G401 (cell line): ENCODE results near the gene FOLR2. TPM values are rescaled to one million over a fixed set of nuclear protein-coding genes. Genes with fewer than 3 reads are reported as not detected.

ENCODE experiments used
- DNase-seq: peaks from one replicate; pipeline ENCODE4 v3.0.0-alpha.2; 2015; ENCODE audit warnings: low spot score
- in situ Hi-C: cut with HindIII; loops from 2 replicates; pipeline ENCODE4 v1.10.0; 2016; ENCODE audit warnings: low sequenced_read_pairs, mixed read lengths
- total RNA-seq: library from RNA; depleted of rRNA; stranded (reverse); fragments of >200 nt; shearing (Covaris generic); gene quantifications from 2 replicates; pipeline ENCODE4 v1.2.3, GENCODE V29; 2014

FOLR2 gene
- total RNA-seq, 1 experiment from 2014 or later: not detected

GRCh38 chr11:72238492-72239312, 22.1 kb downstream of the FOLR2 start:
- in situ Hi-C loops: no loop called here
- no peak for DNase-seq

GRCh38 chr11:72239313-72239848, 22.8 kb downstream of the FOLR2 start:
- in situ Hi-C loops: no loop called here
- no peak for DNase-seq

- in situ Hi-C loops: no loop called here
- DNase-seq: no peak
Measured at GRCh38 chr11:72239849-72240460, 23.4 kb downstream of the FOLR2 start.

DNA sequence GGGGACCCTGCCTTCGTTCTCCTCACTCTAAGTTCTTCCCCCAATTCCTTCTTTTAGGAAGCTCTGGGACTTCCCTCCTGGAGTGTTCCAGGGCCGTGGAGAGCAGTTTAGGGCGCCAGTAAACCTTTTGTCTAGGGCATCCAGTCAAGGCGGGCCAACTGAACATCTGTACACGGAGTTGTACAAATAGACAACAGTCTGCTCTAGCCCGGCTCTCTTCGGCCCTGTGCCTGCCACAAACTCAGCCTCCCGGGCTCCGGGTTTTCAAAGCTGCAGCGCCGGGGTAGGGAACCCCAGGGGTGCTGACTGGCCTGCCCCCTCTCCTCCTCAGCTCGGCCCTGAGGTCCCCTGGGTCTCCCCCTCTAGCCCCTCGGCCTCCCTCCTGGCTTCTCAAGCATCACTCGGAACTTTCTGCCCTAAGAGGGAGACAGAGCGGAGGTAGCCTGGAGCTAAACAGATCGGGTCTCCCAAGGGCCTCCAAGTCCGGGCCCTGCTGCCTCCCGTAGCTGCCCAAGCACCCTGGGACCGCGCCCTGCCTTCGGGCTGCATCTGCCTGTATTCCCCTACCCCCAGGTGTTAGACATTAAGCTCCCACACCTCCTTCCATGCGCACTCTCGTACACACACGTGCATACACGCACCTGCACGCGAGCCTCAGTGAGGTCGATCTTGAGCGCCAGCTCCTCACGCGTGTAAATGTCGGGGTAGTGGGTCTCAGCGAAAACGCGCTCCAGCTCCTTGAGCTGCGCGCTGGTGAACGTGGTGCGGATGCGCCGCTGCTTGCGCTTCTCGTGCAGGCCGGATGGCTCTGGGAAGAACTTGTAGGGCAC, 24.1 kb downstream of the FOLR2 start:
- in situ Hi-C loops: no loop called here
- DNase-seq: no peak

- in situ Hi-C loops: no loop called here
- DNase-seq: no peak
Measured at GRCh38 chr11:72241291-72241781, 24.7 kb downstream of the FOLR2 start.

DNA sequence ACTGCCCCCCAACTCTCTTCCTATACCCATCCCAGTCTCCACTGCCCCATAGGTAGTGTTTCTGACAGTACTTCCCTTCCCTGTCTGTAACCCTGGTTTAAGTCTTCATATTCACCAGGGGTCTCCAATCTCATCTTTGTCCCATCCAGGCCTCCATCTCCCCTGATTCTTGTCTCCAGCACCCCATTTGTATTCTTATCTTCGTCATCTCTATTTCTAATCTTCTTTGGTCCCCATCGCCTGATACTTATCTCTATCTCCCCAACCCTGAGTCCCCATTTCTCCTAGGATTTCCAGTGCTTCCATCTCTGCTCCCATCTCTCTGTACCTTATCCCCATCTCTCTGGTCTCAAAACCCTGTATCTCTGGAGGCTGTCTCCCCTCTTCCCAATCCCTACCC, 25.5 kb downstream of the FOLR2 start:
- DNase-seq: no peak
- in situ Hi-C loops: no loop called here

- DNase-seq: no peak
- in situ Hi-C loops: no loop called here
Measured at GRCh38 chr11:72243173-72244059, 26.8 kb downstream of the FOLR2 start.

GRCh38 chr11:72244060-72244360, 27.4 kb downstream of the FOLR2 start, which contains the start of gene PHOX2A:
Gene PHOX2A (minus strand): TSS chr11:72244176. CDS start chr11:72244004, 172 bp downstream.
- no peak for DNase-seq
- in situ Hi-C loops: no loop called here

GRCh38 chr11:72244361-72245262, 28.0 kb downstream of the FOLR2 start:
- in situ Hi-C loops: no loop called here
- no peak for DNase-seq

- in situ Hi-C loops: no loop called here
- DNase-seq: no peak
Measured at GRCh38 chr11:72245263-72245816, 28.7 kb downstream of the FOLR2 start.

- in situ Hi-C loops: no loop called here
- no peak for DNase-seq
Measured at GRCh38 chr11:72247584-72247983, 31.0 kb downstream of the FOLR2 start.

GRCh38 chr11:72249961-72250360, 33.4 kb downstream of the FOLR2 start:
- in situ Hi-C loops: no loop called here

DNA sequence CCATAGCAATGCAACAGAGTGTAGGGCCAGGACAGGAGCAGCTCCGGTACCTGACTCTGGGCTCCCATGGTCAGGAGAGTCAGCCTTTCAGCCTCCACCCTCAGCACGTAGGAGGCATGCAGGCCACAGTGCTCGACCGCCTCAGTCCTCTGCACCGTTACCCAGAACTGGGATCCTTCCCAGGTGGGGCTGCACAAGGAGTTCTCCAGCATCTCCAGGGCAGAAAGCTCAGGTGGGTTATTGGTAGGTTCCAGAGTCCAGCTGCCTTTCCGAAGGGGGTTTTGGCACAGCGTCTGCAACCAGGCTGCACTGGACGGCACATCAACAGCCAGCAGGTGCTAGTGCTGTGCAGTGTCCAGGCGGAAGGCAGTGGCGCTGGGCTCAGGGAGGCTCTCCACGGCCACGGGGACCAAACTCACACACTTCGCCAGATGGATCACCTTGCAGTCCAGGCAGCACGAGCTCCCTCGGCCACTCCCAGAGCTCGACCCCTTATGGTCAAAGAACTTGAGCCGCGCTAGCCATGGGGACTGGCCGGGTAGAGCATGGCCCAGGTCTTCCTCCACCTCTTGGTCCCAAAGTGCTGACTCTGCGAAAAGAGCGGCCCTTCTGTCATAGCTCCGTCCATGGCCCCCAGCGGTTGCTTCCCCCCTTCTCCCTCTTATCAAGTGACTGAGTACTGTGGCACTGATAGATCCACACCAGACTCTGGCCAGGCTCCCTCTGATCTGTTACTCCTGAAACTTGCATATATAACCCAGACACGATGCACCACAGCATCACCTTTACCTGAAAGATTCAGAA, 34.3 kb downstream of the FOLR2 start:
- in situ Hi-C loops: no loop called here

More at GRCh38 chr11:72249961-72250360, 33.4 kb downstream of the FOLR2 start:
- DNase-seq: no peak

DNA sequence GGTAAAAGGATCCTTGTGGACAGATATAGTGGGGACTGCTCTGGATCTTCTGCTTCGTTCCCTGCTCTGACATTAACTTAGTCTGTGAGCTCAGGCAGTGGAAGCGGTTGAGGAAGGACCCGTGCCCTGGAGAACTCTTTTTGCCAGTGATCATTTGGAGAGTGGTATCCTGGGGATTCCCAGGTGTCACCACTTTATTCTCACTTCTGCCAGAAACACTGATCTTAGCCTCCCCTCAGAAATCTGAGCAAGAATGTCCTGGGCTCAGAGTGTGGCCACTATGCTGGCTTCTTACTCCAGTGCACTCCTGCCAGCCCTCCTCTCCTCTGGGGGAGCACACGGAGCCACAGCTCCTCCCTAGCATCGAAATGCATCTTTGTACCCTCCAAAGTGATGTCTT, 35.0 kb downstream of the FOLR2 start:
- DNase-seq: no peak
- in situ Hi-C loops: no loop called here

More for the DNA sequence above, 34.3 kb downstream of the FOLR2 start:
- DNase-seq: no peak

GRCh38 chr11:72253392-72253791, 36.8 kb downstream of the FOLR2 start:
- no peak for DNase-seq
- in situ Hi-C loops: no loop called here

DNA sequence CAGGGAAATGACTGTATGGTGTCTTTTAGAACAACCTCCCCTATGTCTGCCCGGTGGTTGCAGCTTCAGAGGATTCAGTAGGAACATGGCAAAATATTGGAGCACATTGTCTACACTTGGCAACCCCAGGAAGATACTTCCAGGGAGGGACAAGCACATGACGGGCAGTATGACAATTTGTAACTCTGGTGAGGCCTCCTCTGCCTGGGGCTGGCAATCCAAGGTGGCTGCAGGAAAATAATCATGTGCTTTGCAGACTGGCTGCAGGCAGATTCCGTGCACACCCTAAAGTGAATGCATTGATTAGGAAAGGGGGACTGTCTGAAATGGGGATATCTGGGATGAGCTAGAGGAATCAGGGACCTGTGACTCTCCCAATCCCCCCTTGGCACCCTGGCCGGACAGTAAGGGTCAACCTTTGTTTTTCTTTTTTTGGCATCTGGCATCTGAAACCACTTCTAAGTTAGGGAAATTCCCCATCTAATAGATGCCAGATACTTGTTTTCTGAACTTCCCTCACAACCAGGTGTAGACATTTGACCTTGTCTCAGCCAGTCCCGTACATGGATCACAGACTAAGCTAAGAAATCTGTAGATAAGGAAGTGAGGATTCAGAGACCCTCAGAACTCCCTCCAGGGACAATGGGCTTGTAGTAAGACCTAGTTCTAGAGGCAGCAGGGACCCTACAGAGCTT, 37.9 kb downstream of the FOLR2 start:
- DNase-seq: no peak
- in situ Hi-C loops: no loop called here
